HFF-Myc (cell line): ENCODE measurements around the gene RAB11FIP3.
"Not testable (repeated sequence)": the region's sequence is repeated elsewhere in the genome, so short reads cannot be mapped to it uniquely, and the experiment has no call there.

Experiments used
- DNase-seq: peaks from one replicate; pipeline ENCODE4 v3.0.0-alpha.2; 2011; ENCODE audit warnings: low read depth; ENCODE audit errors: extremely low read depth
- H3K4me3 ChIP-seq: replicated peaks from 2 replicates; pipeline ENCODE4 v1.5.1; 2011; ENCODE audit warnings: low read depth, mild to moderate bottlenecking, control low read depth, low read length
- TF ChIP-seq, protein P1 (sequence below): IDR thresholded peaks from 2 replicates; pipeline ENCODE4 v1.5.1; 2012; ENCODE audit warnings: mild to moderate bottlenecking, low read depth, low read length, control low read depth; ENCODE audit errors: missing control alignments

The RAB11FIP3 gene

GRCh38 chr16:468068-468821, 42.8 kb downstream of the RAB11FIP3 start:
- TF ChIP-seq, protein P1, sequence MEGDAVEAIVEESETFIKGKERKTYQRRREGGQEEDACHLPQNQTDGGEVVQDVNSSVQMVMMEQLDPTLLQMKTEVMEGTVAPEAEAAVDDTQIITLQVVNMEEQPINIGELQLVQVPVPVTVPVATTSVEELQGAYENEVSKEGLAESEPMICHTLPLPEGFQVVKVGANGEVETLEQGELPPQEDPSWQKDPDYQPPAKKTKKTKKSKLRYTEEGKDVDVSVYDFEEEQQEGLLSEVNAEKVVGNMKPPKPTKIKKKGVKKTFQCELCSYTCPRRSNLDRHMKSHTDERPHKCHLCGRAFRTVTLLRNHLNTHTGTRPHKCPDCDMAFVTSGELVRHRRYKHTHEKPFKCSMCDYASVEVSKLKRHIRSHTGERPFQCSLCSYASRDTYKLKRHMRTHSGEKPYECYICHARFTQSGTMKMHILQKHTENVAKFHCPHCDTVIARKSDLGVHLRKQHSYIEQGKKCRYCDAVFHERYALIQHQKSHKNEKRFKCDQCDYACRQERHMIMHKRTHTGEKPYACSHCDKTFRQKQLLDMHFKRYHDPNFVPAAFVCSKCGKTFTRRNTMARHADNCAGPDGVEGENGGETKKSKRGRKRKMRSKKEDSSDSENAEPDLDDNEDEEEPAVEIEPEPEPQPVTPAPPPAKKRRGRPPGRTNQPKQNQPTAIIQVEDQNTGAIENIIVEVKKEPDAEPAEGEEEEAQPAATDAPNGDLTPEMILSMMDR: no peak
- no peak for DNase-seq
- no peak overlapping the region for H3K4me3 ChIP-seq

DNA sequence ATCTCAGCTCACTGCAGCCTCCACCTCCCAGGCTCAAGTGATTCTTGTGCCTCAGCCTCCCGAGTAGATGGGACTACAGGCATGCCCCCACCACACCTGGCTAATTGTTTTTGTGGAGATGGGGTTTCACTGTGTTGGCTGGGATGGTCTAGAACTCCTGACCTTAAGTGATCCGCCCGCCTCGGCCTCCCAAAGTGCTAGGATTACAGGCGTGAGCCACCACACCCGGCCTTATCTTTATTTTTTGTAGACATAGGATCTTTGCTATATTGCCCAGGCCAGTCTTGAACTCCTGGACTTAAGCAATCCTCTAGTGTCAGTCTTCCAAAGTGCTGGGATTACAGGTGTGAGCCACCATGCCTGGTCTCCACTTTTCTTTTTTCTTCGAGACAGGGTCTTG, 44.0 kb downstream of the RAB11FIP3 start:
- not testable (repeated sequence) for DNase-seq, H3K4me3 ChIP-seq

DNA sequence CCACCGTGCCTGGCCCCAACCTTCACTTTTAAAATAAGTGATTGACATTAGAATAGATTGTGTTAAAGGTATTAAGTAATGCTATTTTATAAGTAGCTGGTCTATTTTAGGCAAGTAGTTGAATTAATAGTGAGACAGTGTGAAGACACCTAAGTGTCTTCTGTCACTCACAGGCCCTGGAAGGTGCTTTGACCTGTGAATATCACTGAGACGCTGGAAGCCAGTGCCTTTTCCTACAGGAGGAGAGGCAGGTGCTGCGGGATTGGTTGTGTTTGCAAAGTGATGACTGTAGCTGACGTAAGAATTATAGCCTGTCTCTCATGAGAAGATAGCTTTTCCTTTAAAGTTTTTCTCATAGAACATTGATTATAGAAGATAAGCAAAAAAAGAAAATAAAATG, 45.0 kb downstream of the RAB11FIP3 start:
- DNase-seq: no peak
- H3K4me3 ChIP-seq: no peak overlapping the region
- TF ChIP-seq, protein P1: no peak

- DNase-seq: no peak
These were observed 46.1 kb downstream of the RAB11FIP3 start for GRCh38 chr16:471353-472198.

DNA sequence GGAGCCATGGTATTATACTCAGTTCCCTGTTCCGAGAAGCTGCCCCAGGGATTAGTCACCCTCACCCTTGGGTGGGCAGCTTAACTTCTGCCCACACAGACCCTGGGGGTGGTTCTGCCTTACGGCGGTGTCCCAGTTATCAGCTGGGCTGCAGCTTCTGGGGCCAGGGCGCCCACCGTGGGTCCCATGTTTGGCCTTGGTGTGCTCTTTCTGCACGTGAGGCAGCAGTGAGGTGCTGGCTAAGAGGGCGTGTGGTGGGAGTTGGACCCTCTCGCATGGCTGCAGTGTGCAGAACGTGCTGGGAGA, 46.7 kb downstream of the RAB11FIP3 start:
- no peak for DNase-seq
- H3K4me3 ChIP-seq: no peak overlapping the region
- TF ChIP-seq, protein P1: no peak

More at GRCh38 chr16:471353-472198, 46.1 kb downstream of the RAB11FIP3 start:
- TF ChIP-seq, protein P1: no peak
- H3K4me3 ChIP-seq: no peak overlapping the region

- DNase-seq: no peak
- TF ChIP-seq, protein P1: no peak
- H3K4me3 ChIP-seq: no peak overlapping the region
These were observed 47.9 kb downstream of the RAB11FIP3 start for GRCh38 chr16:473046-474043.
